AG04450 (cell line): Measurements from ENCODE around the gene ARHGAP15. TPM values are rescaled to one million over a fixed set of nuclear protein-coding genes. Genes with fewer than 3 reads are reported as not detected.

ENCODE experiments used
- CTCF ChIA-PET: fragments of 300-600, 350-600 bp; formaldehyde crosslinking; extraction: SDS; loops from one replicate; lab custom pipeline; 2022; ENCODE audit warnings: antibody characterized with exemption, inconsistent platforms; lab: Charles Lee
- POLR2A ChIA-PET: fragments of 350-600 bp; formaldehyde crosslinking; extraction: SDS; loops from one replicate; lab custom pipeline; 2021; ENCODE audit warnings: antibody characterized with exemption, inconsistent platforms; lab: Yijun Ruan, JAX
- DNase-seq: peaks from one replicate; pipeline ENCODE4 v3.0.0-alpha.2; 2011; ENCODE audit warnings: low read depth, low spot score
- H3K27ac ChIP-seq: one replicate; pipeline ENCODE4 v1.5.1; 2012; ENCODE audit warnings: low read depth, low read length, control low read depth
- H3K27me3 ChIP-seq: one replicate; pipeline ENCODE4 v1.6.0; 2012; ENCODE audit warnings: low read length; ENCODE audit not compliant: control insufficient read depth, insufficient read depth
- H3K4me3 ChIP-seq: 2 replicates; pipeline ENCODE4 v1.5.1; 2011; ENCODE audit warnings: mild to moderate bottlenecking, low read depth, low read length, control low read depth
- H3K9me3 ChIP-seq: 2 replicates; pipeline ENCODE4 v1.5.1; 2012; ENCODE audit warnings: low read length; ENCODE audit not compliant: control insufficient read depth, insufficient read depth
- CTCF ChIP-seq: IDR thresholded peaks from 2 replicates; pipeline ENCODE4 v1.5.1; 2011; ENCODE audit warnings: low read depth, low read length, control low read depth, inconsistent platforms
- polyA plus RNA-seq: library from polyadenylated mRNA; depleted of rRNA; stranded (reverse); fragments of >200 nt; gene quantifications from 2 replicates; pipeline ENCODE4 v1.2.3, GENCODE V29; 2011

Gene ARHGAP15
- polyA plus RNA-seq, 1 experiment: not detected

- no peaks in the 10 kb centered on the region for H3K27me3 ChIP-seq
- POLR2A ChIA-PET: no interaction called here
- no peak for DNase-seq
- H3K27ac ChIP-seq: no peak overlapping the region
- no peak overlapping the region for H3K4me3 ChIP-seq
- no peaks in the 10 kb centered on the region for H3K9me3 ChIP-seq
- TF ChIP-seq CTCF: no peak
- CTCF ChIA-PET: no interaction called here
Observed at GRCh38 chr2:143252138-143252907, 123.1 kb downstream of the ARHGAP15 start.

GRCh38 chr2:143254110-143254509 is 124.9 kb downstream of the ARHGAP15 start:
- no peaks in the 10 kb centered on the region for H3K27me3 ChIP-seq
- ChIA-PET CTCF (interaction anchor here (1.5 kb wide), 1 partner anchor 220 kb away, joined by 3 read pairs; no protein-coding TSS in a partner anchor), POLR2A (no interaction called here)
- no peak overlapping the region for H3K27ac ChIP-seq
- TF ChIP-seq CTCF: no peak
- DNase-seq: no peak
- no peaks in the 10 kb centered on the region for H3K9me3 ChIP-seq
- no peak overlapping the region for H3K4me3 ChIP-seq

GRCh38 chr2:143255086-143255485 is 125.9 kb downstream of the ARHGAP15 start:
- POLR2A ChIA-PET: no interaction called here

GRCh38 chr2:143255899-143256298 is 126.7 kb downstream of the ARHGAP15 start:
- Histone ChIP-seq H3K9me3 (no peaks in the 10 kb centered on the region), H3K27me3 (no peaks in the 10 kb centered on the region), H3K27ac (no peak overlapping the region), H3K4me3 (no peak overlapping the region)
- no peak for DNase-seq
- TF ChIP-seq CTCF: no peak
- CTCF ChIA-PET: interaction anchor here (0.7 to 7.1 kb wide), 2 partner anchors 51 to 222 kb away, joined by 3 to 67 read pairs; no protein-coding TSS in a partner anchor
- POLR2A ChIA-PET: no interaction called here

More at GRCh38 chr2:143255086-143255485, 125.9 kb downstream of the ARHGAP15 start:
- no peak overlapping the region for H3K27ac ChIP-seq
- H3K27me3 ChIP-seq: no peaks in the 10 kb centered on the region
- no peak for TF ChIP-seq CTCF
- DNase-seq: no peak
- CTCF ChIA-PET: no interaction called here
- no peak overlapping the region for H3K4me3 ChIP-seq
- H3K9me3 ChIP-seq: no peaks in the 10 kb centered on the region
